ENCODE data around the gene FBL.
A peak's percentile ranks its signal among the peaks of the same experiment; 100 is the strongest.

Gene FBL

DNA sequence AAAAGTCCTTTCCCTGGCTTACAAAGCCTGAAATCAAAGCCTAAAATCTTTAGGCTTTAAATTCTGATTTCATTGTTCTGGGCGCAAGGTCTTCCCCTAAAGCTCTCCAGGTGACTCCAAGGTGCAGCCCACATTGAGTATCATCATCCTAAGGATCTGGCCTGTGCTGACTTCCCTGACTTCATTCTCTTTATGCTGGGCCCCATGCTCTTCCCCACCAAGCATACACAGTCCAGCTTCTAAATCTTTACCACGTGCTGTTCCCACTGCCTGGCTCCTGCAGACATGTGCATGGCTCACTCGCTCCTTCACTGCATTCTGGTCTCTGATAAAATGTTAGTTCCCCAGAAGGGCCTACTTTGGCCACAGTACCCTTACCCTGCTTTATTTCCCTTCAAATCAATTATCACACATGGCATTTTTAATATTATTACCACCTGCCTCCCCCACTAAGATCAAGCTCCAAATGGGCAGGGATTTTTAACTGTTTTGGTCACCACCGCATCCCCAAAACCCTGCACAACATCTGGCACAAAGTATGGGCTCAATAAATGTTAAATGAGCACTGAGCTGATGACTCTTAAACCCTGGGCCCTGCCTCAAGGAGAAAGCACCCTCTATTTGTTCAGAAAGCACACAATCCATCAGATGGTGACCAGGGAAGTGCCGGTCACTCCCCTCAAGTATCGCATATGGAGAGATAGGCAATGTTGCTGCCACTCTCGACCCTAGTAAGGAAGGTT lies 3.3 kb downstream of the FBL start:
- no peak for DNase-seq (ENCODE audit: low spot score)

DNA sequence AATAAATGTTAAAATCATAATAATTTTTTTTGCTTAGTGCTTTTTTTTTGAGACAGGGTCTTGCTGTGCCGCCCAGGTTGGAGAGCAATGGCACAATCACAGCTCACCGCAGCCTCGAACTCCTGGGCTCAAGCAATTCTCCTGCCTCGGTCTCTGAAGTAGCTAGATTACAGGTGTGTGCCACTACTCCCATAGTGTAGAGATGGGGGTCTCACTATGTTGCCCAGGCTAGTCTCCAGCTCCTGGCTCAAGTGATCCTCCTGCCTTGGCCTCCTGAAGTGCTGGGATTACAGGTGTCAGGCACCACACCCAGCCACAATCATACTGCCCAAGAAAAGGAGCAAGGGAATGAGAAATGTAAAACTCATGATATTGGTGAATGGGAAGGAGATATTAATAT lies 5.1 kb downstream of the FBL start:
- DNase-seq (ENCODE audit: low spot score): no peak

DNA sequence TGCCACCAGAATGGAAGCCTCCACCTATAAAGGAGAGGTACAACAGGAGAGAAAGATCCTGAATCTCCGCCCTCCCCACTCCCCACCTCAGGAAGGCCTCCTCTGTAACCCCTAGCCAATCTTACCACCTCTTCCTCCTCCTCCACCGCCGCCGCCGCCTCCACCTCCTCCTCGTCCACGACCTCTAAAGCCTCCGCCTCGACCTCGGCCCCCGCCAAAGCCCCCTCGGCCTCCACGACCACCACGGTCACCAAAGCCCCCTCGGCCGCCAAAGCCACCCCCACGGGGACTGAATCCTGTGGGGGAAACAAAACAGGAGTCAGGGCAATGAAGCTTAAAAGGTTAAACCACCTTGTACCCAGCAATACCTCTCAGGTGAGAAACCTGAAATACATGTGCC lies 5.7 kb downstream of the FBL start:
- no peak for DNase-seq (ENCODE audit: low spot score)

DNA sequence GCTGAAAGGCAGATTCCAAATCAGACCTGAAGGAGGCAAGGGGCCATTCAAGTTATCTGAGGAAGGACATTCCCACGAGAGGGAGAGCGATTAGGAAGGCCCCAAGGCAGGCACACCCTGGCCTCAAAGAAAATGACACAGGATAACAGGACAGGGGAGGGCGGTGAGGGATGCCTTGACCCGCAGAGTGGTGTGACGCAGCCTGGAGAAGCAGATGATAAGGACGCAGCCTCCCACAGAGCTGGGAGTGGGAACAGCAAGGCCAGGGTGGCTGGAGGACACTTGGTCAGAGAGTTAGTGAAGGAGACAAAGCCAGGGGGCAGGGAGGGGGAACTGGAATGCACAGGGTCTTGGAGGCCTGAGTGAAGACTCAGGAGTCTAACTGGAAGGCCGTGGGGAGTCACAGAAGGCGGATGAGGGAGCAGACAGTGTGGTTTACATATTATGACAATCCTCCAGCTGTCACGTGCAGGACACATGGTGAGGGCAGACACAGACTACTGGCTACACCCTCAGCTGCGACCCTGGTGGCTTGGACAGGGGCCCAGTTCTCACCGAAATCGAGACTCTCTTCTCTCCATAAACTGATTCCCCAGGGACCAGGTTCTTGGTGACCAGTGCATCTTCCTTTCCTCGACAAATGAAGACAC lies 6.4 kb downstream of the FBL start:
- DNase-seq (ENCODE audit: low spot score): no peak

GRCh38 chr19:39838569-39838968 lies 7.6 kb downstream of the FBL start:
- DNase-seq (ENCODE audit: low spot score): no peak

- no peak for DNase-seq (ENCODE audit: low spot score)
Observed at GRCh38 chr19:39837978-39838377, 8.2 kb downstream of the FBL start.

DNA sequence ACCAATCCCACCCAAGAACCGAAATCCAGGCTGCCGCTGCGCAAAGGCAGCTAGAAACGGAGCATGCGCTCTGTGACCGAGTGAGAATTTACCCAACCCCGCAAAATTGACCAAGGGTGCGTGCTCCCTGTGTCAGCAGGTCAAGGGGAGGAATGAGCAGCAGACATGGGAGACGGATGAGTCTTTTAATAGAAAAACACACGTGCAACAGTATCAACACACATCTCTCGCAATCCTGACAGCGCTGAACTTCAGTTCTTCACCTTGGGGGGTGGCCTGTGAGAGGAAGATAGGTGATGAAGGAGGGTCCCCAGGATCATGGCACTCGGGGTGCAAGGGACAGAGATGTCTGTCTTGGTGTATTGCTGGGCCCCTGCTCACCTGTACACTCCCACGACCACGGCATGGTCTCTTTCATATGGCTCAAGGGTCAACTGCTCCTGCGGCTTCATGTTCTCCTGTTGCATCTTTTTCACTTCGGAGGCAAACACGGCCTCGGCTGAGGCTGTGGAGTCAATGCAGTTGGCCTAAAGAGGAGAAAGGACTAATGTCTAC lies 11.8 kb downstream of the FBL start:
- no peak for DNase-seq (ENCODE audit: low spot score)

DNA sequence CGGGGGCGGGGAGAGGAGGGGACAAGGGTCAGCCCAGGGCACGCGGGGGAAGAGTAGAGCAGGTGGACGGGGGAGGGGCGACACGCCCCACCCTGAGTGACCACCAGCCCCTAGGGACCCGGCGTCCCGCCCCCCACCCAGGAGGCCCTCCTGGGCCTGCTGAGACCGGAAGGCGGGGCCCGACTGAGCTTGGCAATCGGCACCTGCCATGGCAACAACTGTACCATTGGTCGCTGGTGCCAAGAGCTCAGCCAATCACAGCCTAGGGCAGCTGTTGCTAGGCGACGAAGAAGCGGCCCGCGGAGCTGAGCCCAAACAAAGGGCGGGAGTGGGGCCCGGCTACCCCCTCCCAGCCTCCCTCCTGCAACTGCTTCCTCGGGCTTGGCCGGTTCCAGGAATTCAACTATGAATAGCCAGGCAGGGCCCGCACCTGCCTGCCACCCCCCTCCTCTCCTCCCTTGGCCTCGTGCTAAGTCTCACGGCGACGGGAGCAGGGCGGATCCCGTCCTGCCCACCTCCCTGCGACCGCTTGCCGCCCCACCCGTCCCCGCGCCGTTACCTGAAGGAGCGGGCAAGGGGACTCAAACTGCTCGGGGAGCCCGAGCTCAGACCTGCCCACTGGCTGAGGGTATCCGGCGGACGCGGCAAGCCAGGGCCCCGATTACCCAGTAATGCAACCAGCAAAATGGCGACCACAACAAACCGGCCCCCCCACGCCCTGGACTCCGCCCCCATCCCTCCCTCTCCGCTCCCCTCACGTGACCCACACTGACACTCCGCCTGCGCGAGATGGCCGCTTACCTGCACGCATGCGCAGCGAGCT lies 12.5 kb downstream of the FBL start, which contains the start of gene DYRK1B:
Gene DYRK1B, minus strand, starts transcription at position 699 of the 823 bp plus-strand sequence. CDS start 2,295 bp downstream, outside the sequence.
- peak; percentile 99 for DNase-seq (ENCODE audit: low spot score)

DNA sequence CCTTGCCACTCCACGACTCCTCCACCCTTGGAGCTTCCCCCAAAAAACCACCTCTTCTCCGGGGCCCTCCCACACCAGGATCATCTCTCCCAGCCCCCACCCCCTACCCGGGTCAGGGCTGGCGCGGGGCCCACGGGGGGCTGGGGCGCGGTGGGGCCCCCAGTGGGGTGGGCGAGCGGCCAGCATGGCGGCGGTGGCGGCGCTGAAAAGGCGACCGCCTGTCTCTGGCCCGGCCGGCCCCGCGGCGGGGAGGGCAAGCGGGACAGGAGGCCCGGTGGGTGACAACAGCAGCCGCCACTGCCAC lies 13.1 kb downstream of the FBL start:
- DNase-seq (ENCODE audit: low spot score): no peak

DNA sequence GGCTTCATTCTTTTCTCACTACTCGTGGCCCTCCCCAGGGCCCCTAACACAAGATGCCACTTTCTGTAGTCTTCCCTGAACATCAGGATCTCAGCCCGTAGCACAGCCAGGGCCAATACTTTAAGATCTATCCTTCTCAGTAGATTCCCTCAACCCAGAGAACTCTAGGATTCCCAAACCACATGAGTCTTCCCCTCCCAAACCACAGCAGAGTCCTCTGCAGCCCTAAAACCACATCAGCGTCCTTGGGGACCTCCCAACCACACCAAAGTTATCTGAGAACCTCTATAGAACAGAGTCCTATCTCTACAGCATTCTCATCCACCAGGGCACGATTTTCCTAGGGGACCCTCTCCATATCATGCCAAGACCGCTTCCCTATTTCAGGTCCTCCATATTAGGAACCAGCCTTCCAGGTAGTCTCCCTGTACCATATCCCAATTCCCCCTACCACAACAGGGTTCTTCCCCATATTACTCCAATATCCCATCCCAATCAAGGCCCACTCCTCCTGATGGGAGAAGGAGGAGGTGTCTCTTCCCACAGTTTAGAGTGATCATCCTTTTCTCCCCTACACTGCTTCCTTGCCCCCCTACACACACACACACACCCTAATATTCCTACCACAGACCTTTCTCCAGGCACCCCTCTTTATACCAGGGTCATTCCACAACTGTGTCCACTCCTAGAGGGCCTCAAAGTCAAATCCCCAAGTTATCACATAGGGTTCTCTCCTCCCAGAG lies 13.7 kb downstream of the FBL start:
- no peak for DNase-seq (ENCODE audit: low spot score)

DNA sequence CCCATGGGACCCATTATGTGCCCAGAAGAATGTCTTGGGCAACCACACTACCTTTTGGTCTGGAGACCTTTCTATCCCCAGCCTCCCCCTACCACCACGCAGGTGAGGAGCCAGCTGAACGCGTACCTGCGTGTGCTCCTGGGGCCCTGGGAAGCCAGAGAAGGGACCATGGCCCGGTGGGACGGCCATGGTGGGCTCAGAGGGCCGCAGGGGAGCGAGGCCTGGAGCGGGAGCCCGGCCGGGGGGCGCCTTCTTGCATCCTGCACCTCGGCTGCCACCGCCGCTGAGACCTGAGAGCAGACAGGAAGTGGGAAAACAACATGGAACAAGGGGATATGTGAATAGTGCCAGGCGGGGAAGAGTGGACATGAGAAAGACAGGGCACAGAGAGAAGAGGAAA lies 14.5 kb downstream of the FBL start:
- no peak for DNase-seq (ENCODE audit: low spot score)

DNA sequence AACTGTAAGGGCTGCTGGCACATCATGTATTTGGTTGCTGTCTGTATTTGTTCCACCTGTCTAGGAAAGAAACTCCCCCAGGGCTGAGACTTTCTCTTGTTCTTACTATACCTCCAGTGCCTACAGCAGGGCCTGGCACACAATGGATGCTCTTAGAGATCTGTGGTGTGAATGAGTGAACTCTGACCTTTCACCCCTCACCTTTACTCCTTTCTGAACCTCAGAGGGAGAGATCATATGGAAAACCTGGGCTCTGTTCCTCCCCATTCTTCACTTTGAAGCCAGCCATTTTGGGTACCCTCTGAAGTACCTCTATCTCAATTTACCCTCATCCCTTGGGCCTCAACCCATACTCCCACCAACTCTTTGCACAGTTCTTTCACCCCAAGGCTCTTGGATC lies 15.3 kb downstream of the FBL start:
- DNase-seq (ENCODE audit: low spot score): no peak

GRCh38 chr19:39830406-39830805 lies 15.8 kb downstream of the FBL start:
- no peak for DNase-seq (ENCODE audit: low spot score)

GRCh38 chr19:39829702-39830275 lies 16.4 kb downstream of the FBL start:
- no peak for DNase-seq (ENCODE audit: low spot score)

DNA sequence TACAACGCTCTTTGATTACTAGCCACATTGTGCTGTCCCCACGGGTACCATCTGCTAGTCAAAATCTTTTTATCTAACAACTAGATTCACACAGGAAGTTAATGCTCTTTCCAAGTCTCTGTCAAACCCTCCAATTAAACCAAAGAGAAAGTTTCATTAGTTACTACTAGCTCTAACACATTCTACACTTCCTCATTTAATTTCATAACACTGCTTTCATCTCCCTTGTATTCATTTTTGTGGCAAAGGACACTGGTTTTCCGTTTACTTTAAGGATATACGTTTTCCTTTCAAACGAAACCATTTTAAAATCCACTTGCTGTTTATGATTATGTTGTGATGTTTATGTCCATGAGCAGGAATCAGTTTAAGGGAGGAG lies 17.5 kb downstream of the FBL start:
- DNase-seq (ENCODE audit: low spot score): no peak

DNA sequence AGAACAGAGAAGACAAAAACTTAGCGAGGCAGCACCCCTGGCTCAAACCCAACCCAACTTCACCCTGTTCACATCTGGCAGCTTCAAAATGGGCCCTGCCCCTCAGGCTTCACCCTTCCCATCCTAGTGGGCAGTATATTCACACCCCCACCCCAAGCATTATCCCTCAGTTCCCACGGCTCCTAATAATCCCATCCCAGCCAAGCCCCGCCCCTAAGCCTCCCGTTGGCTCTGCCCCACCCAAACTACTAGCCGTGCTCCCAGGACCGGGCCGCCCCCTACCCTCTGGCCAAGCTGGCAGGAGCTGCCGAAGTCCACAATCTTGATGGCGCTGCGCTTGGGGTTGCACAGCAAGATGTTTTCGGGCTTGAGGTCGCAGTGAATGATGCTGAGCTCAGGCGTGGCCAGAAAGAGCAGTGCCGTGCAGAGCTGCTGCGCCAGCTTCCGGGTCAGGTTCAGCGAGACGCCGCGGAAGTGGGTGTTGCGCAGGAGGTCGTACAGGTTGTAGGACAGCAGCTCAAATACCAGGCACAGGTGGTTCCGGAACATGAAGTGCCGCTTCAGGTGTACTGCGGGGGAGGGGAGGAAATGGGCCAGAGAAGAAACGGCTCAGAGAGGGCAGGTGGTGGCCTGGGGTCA lies 18.0 kb downstream of the FBL start:
- DNase-seq (ENCODE audit: low spot score): no peak

DNA sequence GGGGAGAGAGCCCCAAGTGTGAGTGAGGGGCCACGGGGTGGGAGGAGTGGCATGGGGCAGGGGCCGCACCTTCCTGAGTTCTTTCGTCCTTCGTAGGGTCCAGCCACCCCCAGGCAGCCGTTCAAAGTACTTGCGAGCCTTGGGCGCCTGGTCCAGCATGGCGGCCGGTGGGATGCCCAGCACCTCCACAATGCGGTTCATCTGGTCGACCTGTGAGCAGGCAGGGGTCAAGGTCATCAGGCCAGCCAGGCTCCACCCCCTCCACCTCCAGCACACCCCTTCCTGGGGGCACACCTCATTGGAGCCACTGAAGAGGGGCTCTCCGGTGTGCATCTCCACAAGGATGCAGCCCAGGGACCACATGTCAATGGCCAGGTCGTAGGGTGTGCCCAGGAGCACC lies 19.0 kb downstream of the FBL start:
- DNase-seq (ENCODE audit: low spot score): no peak

- DNase-seq (ENCODE audit: low spot score): no peak
Observed at GRCh38 chr19:39826311-39826945, 19.8 kb downstream of the FBL start.

DNA sequence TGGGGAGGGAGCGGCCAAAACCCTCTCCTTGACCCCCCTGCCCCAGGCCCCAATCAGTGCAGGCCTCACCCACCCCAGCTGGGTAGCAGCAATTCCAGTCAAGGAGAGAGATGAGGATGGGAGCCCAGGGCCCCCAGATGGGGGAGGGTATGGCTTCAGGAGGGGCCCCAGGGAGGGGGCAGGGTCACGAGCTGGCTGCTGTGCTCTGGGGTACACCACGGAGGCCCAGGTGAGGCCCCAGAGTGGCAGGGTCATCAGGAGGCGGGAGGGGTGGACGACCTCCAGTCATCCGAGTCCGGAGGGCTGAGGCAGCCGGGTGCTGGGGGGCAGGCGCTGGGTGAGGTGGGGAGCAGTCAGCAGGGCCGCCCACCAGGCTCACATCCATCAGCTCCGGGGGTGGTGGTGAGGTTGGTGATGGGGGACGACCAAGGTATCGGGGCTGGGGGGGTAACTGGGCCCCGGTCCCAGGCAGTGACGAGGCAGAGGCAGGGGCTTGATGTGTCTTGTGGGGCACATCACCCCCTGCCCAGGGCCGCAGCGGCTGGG lies 20.6 kb downstream of the FBL start:
- DNase-seq (ENCODE audit: low spot score): no peak

- no peak for DNase-seq (ENCODE audit: low spot score)
Observed at GRCh38 chr19:39825093-39825463, 21.1 kb downstream of the FBL start.
